Cortex of kidney (tissue), 1 donor: ENCODE results near the gene IL6R.
"Not testable (repeated sequence)": the region's sequence is repeated elsewhere in the genome, so short reads cannot be mapped to it uniquely, and the experiment has no call there.

ENCODE experiments used
- DNase-seq: peaks from one replicate; lab custom pipeline; 2025; lab: John Stamatoyannopoulos, UW

IL6R gene

DNA sequence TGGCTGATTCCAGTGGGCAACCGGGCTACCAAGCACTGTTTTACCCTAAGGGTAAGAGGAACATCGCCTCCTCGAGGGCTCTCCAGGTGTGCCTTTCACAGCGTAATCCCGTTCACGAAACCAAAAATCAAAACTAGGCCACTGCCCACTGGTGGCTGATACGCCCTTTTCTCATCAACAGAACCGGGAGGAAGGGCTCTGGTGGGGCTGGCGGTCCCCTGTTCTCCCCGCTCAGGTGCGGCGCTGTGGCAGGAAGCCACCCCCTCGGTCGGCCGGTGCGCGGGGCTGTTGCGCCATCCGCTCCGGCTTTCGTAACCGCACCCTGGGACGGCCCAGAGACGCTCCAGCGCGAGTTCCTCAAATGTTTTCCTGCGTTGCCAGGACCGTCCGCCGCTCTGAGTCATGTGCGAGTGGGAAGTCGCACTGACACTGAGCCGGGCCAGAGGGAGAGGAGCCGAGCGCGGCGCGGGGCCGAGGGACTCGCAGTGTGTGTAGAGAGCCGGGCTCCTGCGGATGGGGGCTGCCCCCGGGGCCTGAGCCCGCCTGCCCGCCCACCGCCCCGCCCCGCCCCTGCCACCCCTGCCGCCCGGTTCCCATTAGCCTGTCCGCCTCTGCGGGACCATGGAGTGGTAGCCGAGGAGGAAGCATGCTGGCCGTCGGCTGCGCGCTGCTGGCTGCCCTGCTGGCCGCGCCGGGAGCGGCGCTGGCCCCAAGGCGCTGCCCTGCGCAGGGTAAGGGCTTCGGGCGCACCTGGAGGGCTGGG, at the start of gene IL6R:
TSS of gene IL6R (plus strand) at position 360 of the 763 bp plus-strand sequence. CDS start at position 647, 287 bp downstream.
- no peak for DNase-seq

DNA sequence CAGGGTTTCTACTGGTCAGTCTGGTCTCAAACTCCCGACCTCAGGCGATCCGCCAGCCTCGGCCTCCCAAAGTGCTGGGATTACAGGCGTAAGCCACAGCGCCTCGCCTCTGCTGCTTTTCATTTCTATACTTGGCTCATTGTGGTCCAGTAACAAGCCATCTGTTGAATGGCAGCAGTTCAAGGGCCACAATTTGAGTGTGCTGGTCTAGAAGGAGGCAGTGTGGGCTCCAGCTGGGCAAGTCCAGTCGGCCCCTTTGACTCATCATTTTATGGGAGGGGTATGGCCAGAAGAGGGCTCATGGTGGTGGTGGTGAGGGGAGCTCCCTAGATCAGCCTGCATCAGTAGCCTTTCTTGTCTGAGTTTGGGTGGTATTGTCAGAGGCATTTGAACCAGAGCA, 46.6 kb upstream of the IL6R start:
- DNase-seq, result no peak

DNA sequence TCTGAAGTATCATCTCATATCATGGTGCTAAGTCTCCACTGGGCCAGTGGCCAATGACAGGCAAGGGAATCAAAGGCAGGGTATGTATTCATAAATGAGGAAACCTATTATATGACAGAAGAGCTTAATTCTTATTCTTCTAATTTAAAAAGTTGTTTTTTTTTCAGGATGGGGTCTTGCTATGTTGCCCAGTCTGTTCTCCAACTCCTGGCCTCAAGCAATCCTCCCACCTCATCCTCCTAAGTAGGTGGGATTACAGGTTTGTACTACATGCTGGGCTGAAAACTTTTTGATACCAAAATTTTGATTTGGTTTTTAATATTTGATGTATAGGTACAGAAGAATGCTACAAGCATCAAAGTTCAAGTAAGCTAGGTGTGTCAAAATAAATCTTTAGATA, 44.9 kb upstream of the IL6R start:
- no peak for DNase-seq

DNA sequence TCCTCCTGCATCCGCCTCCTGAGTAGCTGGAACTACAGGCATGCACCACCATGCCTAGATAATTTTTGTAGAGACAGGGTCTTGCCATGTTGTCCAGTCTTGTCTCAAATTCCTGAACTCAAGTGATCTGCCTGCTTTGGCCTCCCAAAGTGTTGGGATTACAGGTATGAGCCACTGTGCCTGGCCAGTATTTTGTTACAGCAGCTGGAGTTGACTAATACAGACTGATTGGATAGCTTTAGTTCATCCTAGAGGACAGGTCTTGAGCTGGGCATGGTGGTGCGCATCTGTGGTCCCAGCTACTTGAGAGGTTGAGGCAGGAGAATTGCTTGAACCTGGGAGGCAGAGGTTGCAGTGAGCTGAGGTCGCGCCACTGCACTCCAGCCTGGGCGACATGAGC, 44.3 kb upstream of the IL6R start:
- DNase-seq, result not testable (repeated sequence)

DNA sequence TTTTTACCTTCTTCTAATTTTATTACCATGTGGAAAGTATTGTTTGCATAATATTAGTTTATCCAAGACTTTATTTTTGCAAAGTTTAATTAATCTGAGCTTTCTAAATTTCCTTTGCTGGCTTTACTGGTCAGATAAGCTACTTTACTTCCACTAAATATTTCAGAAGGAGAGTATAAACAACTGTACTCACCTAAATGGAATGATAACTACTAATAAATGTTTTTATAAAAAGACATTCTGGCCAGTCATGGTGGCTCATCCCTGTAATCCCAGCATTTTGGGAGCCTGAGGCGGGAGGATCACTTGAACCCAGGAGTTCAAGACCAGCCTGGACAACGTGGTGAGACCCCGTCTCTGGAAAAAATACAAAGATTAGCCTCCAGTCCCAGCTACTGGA, 43.8 kb upstream of the IL6R start:
- DNase-seq, result no peak

DNA sequence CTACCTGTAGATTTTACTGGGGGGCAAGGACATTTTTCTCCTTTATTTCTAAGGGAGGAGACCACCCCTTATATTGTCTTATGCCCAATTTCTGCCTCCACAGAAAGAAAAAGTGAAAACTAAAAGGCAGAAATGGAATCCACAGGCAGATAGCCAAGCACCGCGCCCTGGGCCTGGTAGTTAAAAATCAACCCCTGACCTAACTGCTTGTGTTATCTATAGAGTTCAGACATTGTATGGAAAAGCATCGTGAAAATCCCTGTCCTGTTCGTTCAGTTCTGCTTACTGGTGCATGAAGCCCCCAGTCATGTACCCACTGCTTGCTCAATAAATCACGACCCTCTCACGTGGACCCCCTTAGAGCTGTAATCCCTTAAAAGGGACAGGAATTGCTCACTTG, 33.7 kb upstream of the IL6R start:
- DNase-seq, result no peak

DNA sequence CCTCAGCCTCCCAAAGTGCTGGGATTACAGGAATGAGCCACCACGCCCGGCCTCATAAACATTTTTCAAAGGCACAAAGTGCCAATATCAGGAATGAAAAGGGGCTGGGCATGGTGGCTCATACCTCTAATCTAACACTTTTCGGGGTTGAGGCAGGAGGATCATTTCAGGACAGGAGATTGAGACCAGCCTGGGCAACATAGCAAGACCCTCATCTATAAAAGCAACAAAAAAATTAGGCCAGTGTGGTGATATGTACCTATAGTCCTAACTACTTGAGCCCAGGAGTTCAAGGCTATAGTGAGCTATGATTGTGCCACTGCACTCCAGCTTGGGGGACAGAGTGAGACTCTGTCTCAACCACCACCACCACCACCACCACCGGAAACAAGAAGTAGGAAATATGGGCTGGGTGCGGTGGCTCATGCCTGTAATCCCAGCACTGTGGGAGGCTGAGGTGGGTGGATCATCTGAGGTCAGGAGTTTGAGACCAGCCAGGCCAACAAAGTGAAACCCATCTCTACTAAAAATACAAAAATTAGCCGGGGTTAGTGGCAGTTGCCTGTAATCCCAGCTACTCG, 31.3 kb upstream of the IL6R start:
- DNase-seq, result not testable (repeated sequence)

DNA sequence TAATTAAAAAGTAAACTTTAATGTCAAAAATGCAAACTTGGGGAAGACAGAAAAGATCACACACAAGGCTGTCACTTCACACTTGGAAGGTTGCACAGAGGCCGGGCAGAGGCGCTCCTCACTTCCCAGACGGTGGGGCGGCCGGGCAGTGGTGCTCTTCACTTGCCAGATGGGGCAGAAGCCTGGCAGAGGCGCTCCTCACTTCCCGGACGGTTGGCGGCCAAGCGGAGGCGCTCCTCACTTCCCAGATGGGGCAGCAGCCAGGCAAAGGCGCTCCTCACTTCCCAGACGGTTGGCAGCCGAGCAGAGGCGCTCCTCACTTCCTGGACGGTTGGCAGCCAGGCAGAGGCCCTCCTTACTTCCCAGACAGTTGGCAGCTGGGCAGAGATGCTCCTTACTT, 25.8 kb upstream of the IL6R start:
- DNase-seq, result no peak

DNA sequence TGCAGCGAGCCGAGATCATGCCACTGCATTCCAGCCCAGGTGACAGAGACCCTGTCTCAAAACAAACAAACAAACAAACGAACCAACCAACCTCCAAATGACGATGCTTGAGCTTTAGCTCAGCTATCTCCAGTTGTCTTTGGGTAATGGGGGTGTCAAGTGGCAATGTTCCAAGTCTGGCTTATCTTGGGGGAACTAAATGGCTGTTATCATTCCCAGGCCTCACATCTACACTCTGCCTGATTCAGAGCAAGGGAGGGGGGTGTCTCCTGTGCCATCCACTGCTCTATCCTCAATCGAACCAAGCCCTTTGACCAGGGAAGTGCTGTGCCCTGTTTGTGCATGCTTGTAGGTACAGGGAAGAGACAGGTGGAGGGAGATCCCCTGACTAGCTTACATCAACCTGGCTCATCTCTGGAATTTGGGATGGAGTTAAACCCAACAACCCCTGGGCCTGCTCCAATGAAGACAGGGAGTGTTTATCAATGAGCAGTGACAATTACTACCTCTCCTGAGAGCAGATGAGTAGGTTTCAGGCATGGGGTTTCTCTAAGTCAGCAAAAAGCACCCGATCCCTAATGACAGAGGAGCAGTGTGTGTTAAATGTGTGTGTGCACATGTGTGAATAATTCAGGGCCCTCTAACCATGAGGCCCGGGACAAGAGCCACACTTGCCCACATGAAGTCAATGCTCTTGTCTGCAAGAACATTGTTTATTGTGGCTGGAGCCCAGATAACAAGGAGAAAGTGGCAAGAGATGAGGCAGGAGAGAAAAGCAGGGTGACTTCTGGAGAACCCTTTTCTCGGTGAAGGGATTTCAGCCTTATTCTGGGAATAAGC, 20.3 kb upstream of the IL6R start:
- no peak for DNase-seq

DNA sequence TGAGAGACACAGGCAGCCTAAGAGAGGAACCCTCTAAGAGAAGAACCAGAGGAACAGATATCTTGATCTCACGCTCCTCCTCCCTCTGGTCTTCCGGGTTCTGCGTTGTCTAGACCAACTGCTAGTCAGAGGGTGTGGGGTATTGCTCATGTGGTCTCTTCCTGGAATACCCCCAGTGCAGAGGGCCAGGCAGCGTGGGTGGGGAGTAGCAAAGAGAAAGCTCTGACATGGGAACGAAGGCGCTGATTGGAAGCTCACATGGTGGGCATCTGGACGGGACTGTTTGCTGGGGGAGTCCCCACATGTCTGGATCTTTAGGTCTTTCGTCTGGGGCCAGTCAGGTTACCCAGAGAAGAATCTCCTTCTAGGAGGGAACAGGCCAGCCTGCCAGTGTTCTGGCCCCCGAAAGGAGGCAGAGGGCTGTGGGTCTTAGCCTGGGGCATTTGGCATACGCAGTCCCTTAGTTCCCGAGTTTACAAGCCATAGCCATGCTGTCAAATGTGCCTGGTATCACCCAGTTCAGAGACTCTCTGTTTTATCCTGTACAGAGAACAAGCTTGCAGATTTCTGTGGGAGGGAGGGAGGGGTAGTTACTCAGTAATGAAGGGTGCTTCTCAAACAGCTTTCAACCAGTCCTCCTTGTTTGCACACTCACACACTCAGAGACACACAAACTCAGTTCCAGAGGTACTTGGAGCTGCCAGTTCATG, 18.3 kb upstream of the IL6R start:
- no peak for DNase-seq

DNA sequence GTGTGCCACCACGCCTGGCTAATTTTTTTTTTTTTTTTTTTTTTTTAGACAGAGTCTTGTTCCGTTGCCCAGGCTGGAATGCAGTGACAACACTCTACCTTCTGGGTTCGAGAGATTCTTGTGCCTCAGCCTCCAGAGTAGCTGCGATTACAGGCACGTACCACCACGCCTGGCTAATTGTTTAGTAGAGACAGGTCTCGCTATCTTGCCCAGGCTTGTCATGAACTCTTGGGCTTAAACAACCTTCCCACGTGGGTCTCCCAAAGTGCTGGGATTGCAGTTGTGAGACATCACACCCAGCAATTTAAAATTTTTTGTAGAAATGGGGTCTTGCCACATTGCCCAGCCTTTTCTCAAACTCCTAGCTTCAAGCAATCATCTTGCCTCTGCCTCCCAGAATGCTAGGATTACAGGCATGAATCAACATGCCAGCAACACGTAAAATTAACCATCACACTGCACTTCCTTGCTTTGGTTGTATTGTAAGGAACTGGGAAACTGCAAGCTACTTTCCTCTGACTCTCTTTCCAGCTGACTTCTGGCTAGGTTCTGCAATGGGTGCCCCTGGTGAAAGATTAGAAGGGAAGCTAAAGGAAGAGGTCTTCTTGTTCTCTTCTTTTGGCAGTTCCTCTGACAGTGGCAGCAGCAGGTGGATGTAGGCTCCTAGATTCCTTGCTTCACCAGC, 13.9 kb upstream of the IL6R start:
- no peak for DNase-seq

DNA sequence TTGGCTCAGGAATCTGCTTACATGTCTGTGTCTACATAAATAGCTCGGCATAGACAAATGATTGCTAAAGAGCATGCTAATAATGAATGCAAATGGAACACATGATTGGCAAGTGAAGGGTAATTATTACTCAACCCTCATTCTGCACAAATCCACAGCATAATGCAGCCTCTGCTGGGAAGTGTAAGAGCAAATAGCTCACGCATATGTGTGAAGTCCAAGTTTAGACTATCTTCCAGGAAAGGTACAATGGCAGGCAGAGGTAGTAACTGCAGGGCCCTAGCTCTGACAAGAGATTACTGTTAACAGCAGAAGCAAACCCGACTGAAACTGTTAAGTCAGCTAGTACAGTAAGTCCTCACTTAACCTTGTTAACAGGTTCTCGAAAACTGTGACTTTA, 7.0 kb upstream of the IL6R start:
- DNase-seq, result no peak

DNA sequence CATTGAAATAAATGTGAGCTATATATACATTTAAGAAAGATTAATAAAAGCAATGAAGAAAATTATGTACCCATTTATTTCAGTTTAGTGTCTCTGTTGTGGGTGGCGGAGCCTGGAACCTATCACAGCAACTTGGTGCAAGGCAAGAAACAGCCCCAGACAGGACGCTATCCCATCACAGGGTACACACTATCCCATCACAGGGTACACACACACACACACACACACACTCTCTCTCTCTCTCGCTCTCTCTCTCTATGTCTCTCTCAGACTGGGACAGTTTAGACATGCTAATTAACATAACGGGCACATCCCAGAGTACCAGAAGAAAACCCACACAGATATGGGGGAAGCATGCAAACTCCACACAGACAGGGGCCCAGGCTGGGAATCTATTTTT, 6.5 kb upstream of the IL6R start:
- DNase-seq, result no peak

DNA sequence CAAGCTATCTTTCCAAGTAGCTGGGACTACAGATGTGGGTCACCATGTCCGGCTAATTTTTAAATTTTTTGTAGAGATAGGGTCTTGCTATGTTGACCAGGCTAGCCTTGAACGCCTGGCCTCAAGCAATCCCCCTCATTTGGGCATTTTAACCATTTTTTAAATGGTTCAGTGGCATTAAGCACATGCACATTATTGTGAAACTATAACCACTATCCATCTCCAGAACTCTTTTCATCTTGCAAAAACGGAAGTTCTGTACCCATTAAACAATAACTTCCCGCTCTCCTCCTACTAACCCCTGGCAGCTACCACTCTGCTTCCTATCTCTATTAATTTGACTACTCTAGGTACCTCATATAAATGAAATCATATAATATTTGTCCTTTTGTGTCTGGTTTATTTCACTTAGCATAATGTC, 4.8 kb upstream of the IL6R start:
- no peak for DNase-seq

DNA sequence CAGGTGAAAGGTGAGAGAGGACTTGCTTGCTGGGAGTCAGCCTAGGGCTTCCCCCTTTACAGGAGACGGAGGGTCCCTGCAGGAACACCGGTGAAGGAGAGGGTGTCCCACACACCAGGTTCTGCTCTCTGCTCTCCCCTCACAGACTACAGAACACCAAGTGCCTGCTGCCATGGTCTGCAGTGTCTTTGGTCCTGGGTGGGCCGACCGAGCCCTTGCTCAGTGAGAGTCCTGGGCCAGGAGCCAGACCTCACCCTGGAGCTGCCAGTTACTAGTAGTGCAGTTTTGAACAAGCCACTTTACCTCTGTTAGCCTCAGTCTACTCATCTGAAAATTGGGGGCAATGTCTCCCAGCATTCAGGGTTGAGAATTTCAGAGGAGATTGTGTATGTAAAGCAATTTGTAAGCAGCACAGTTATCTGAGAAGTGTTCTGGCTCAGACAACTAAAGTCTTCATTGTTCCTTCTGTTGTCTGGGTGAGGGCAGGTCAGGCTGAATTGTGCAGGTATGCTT, 2.7 kb upstream of the IL6R start:
- no peak for DNase-seq

DNA sequence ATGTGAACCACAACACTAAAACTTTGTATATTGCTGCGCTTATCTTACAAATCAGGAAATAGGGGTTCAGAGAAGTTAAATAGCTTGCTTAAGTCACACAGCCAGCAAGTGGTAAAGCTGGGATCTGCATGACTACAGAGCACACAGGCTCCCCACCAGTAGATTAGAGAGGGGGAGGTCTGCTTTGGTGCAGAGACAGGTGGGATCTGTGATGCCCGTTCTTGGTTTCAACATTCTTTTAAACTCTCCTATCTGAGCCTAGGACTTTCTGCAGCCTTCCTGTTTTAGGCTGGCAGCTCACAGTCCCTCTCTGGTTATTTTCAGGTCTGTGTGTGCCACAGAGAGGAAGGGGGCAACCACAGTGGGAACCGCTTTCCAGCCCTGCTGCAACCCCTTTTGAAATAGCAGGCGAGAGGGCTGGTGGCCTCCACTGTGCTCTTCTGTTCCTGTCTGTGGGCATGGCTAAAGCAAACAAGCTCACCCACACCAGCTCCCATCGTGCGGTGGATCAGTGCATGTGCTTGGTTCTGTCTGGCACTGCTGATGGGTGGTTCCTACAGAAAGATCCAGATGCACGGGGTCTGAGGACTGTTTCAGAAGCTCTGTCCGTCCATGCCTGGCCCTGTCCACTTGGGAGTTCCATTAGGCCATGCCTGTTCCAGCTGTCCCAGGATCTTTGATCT, 1.7 kb upstream of the IL6R start:
- DNase-seq, result no peak

DNA sequence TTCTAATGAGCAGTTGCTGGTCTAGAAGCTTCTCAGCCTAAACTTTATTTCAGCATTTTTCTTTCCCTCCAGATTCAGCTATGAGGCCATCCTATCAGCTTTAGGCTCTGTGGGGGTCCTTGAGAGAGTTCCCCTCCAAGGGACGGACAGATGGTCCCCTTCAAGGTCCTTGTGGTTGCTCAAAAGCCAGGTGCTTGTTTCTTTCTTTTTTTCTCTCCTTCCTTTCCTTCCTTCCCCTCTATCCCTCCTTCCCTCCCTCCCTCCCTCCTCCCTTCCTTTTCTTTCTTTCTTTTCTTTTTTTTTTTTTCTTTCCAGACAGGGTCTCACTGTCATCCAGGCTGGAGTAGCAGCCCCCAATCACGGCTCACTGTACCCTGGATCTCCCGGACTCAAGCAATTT, 1.2 kb upstream of the IL6R start:
- DNase-seq, result no peak

DNA sequence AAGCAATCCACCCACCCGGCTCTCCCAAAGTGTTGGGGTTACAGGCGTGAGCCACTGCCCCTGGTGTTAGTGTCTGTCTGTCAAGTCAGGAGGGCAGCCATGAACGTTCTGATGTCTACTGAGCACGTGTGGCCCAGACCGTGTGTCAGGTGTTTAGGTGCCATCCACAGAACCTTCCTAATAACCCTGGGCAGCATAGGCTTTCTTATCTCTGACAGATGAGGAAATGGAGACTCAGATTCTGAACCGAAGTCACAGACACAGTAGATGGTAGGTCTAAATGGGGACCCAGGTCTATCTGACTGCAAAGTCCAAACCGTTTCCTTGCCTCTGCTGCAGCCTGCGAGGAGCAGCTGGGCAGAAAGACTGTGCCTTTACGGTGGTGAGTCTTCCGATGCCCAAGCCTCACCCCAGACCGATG, 622 bp upstream of the IL6R start:
- no peak for DNase-seq

DNA sequence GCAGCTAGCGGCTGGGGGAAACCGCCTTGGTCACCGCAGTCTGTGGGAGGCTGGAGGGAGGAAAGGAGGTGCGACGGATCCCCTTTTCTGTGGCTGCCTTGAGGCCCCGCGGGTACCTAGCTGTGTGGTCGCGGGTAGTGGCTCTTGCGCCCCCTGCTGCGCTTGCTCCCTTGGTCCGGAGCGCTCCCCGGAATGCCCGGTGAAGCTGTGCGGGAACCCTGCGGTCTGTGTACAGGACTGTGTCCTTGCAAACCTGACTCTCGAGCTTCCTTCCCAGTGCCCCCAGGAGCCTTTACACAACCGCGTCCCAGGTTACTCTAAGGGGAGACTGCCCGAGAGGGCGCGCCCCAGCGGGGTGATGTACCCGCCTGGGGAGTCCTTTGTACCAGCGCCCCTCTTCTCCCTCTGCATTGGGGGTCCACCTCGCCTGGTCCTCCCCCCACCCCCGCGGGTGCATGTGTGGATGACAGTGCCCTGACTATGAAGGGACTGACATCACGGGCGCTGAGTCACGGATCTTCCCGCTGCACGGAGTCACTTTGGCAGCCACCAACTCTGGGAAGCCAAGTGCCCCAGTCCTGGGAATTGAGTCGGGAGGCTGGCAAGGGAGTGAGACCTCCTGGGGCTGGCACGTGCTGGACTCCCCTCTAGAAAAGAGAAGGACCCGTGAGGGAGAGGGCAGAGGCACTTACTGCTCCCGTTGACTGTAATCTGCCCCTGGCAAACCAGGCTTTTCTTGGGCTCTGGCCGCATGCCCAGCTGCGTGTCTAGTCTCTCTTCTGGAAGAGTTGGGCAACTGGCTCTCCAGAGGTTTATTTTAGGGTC, 816 bp downstream of the IL6R start:
- DNase-seq, result no peak

DNA sequence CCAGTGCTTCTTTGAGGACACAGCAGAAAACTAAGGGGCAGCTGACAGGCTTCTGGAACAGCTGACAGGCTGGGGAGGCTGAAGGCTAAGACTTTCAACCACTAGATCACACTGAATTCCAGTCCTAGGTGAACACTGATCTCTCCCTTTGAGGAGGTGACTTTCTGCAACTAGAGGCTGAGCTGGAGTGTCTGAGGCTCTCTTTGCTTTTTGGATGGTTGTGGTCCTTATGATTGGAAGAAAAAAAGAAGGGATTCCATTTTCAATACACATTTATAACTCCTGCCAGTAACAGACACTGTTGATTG, 1.4 kb downstream of the IL6R start:
- no peak for DNase-seq
